OCI-LY3 (cell line): ENCODE measurements around the gene NCOA1.
"Not testable (repeated sequence)": the region's sequence is repeated elsewhere in the genome, so short reads cannot be mapped to it uniquely, and the experiment has no call there.

Source experiments
- H2AFZ ChIP-seq: fragments of 200-600, 300-600 bp; shearing (Covaris generic); 2 replicates; pipeline ENCODE4 v1.6.0; 2014; ENCODE audit warnings: antibody characterized with exemption, low read depth, low read length
- H3K27ac ChIP-seq: fragments of 200-600, 300-600 bp; sonication (generic); 2 replicates; pipeline ENCODE4 v1.5.1; 2014; ENCODE audit warnings: mild to moderate bottlenecking, low read length, moderate library complexity, mixed read lengths
- H3K27me3 ChIP-seq: fragments of 200-600, 300-600 bp; sonication (generic); 2 replicates; pipeline ENCODE4 v1.6.1; 2014; ENCODE audit warnings: low read depth, low read length, mixed read lengths
- H3K36me3 ChIP-seq: fragments of 200-600, 300-600 bp; sonication (generic); replicated peaks from 2 replicates; pipeline ENCODE3; 2014; ENCODE audit warnings: low read depth, low read length, mixed read lengths
- H3K4me1 ChIP-seq: fragments of 300-600, 200-600 bp; sonication (generic); 2 replicates; pipeline ENCODE4 v1.6.1; 2014; ENCODE audit warnings: low read length, mixed read lengths
- H3K4me2 ChIP-seq: fragments of 200-600, 300-600 bp; sonication (generic); 2 replicates; pipeline ENCODE4 v1.6.1; 2014; ENCODE audit warnings: low read length, mixed read lengths
- H3K4me3 ChIP-seq: fragments of 300-600, 200-600 bp; sonication (generic); 2 replicates; pipeline ENCODE4 v1.5.1; 2014; ENCODE audit warnings: antibody characterized with exemption, mild to moderate bottlenecking, low read length, moderate library complexity
- H3K79me2 ChIP-seq: fragments of 300-600, 200-600 bp; shearing (Covaris generic); 2 replicates; pipeline ENCODE4 v1.6.1; 2014; ENCODE audit warnings: mild to moderate bottlenecking, low read length, mixed read lengths
- H3K9ac ChIP-seq: fragments of 300-600, 200-600 bp; shearing (Covaris generic); 2 replicates; pipeline ENCODE4 v1.6.0; 2014; ENCODE audit warnings: mild to moderate bottlenecking, low read length, moderate library complexity
- H3K9me3 ChIP-seq: fragments of 200-600, 300-600 bp; shearing (Covaris generic); 2 replicates; pipeline ENCODE4 v1.6.1; 2014; ENCODE audit warnings: low read length, mixed read lengths; ENCODE audit not compliant: insufficient read depth
- H4K20me1 ChIP-seq: fragments of 200-600, 300-600 bp; sonication (generic); 2 replicates; pipeline ENCODE4 v1.6.1; 2016; ENCODE audit warnings: low read length, mixed read lengths; ENCODE audit not compliant: insufficient read depth
- CTCF ChIP-seq: fragments of 200-600, 300-600 bp; sonication (generic); IDR thresholded peaks from 2 replicates; pipeline ENCODE4 v1.5.1; 2014; ENCODE audit warnings: antibody characterized with exemption, low read length, low read depth
- EZH2phosphoT487 ChIP-seq: fragments of 200-600 bp; shearing (Covaris generic); IDR thresholded peaks from 2 replicates; pipeline ENCODE4 v1.6.1; 2018; ENCODE audit warnings: antibody characterized with exemption, mixed run types, low read depth

Gene NCOA1

GRCh38 chr2:24530796-24531195, 39.7 kb downstream of the NCOA1 start:
- Histone ChIP-seq H3K36me3 (peaks cover 4% of the 10 kb centered on the region), H3K4me2 (no peak overlapping the region), H2AFZ (no peak overlapping the region), H3K4me1 (no peaks in the 10 kb centered on the region), H3K9me3 (0 out of 2 replicates have a peak, but pooled peaks cover 7% of the 10 kb centered on the region), H4K20me1 (no peaks in the 10 kb centered on the region), H3K79me2 (peaks cover 20% of the 10 kb centered on the region; the same call in 1 of the 2 replicates), H3K27me3 (no peaks in the 10 kb centered on the region), H3K4me3 (no peak overlapping the region), H3K9ac (no peak overlapping the region), H3K27ac (no peak overlapping the region)
- TF ChIP-seq EZH2phosphoT487 (no peak), CTCF (no peak)

- peaks cover 21% of the 10 kb centered on the region; the same call in 1 of the 2 replicates for H3K79me2 ChIP-seq
- not testable (repeated sequence) for H3K36me3 ChIP-seq, H3K9ac ChIP-seq, H3K27me3 ChIP-seq, H3K4me1 ChIP-seq, H3K9me3 ChIP-seq, H3K4me3 ChIP-seq, H3K27ac ChIP-seq, H4K20me1 ChIP-seq, H2AFZ ChIP-seq, H3K4me2 ChIP-seq
These were observed 40.6 kb downstream of the NCOA1 start for GRCh38 chr2:24531610-24532009.

- H3K27ac ChIP-seq, H3K4me1 ChIP-seq, H3K4me3 ChIP-seq, H3K27me3 ChIP-seq, H3K9me3 ChIP-seq, H4K20me1 ChIP-seq, H3K9ac ChIP-seq, H2AFZ ChIP-seq, H3K4me2 ChIP-seq, H3K36me3 ChIP-seq: not testable (repeated sequence)
- peaks cover 25% of the 10 kb centered on the region; the same call in 1 of the 2 replicates for H3K79me2 ChIP-seq
These were observed 41.0 kb downstream of the NCOA1 start for GRCh38 chr2:24532057-24532456.

GRCh38 chr2:24533574-24533973, 42.5 kb downstream of the NCOA1 start:
- not testable (repeated sequence) for H3K4me1 ChIP-seq, H3K27me3 ChIP-seq, H2AFZ ChIP-seq, H4K20me1 ChIP-seq, H3K4me2 ChIP-seq, H3K4me3 ChIP-seq, H3K27ac ChIP-seq, H3K9ac ChIP-seq
- H3K79me2 ChIP-seq, result peaks cover 22% of the 10 kb centered on the region; the same call in 1 of the 2 replicates
- H3K36me3 ChIP-seq, result peaks cover 16% of the 10 kb centered on the region
- H3K9me3 ChIP-seq, result peaks cover 11% of the 10 kb centered on the region; the same call in 1 of the 2 replicates

- peaks cover 4% of the 10 kb centered on the region; the same call in 1 of the 2 replicates for H3K9me3 ChIP-seq
- no peak overlapping the region for H2AFZ ChIP-seq
- peaks cover 6% of the 10 kb centered on the region; the same call in 1 of the 2 replicates for H3K79me2 ChIP-seq
- peak overlapping the region; percentile 13; the same call in 1 of the 2 replicates for H3K4me3 ChIP-seq
- no peak overlapping the region for H3K9ac ChIP-seq
- no peaks in the 10 kb centered on the region for H3K27me3 ChIP-seq
- H3K4me2 ChIP-seq, result peak overlapping the region; percentile 51
- no peak overlapping the region for H3K27ac ChIP-seq
- TF ChIP-seq CTCF (no peak), EZH2phosphoT487 (no peak)
- H3K4me1 ChIP-seq, result peaks cover 25% of the 10 kb centered on the region
- no peaks in the 10 kb centered on the region for H4K20me1 ChIP-seq
- H3K36me3 ChIP-seq, result peaks cover 12% of the 10 kb centered on the region
These were observed 47.7 kb downstream of the NCOA1 start for GRCh38 chr2:24538720-24539119.
